ENCODE data around the gene TTC8.

GRCh38 chr14:88877192-88877591, 52.7 kb downstream of the TTC8 start:
- TF ChIP-seq CTCF (IDR thresholded peaks at IDR 0.05) (no peak), POLR2A (IDR thresholded peaks at IDR 0.05) (no peak), POLR2AphosphoS5 (IDR thresholded peaks at IDR 0.05) (no peak)

Data from upper lobe of left lung (tissue), 4 donors.